ENCODE data around the gene TRIM5. TPM values are rescaled to one million over a fixed set of nuclear protein-coding genes. Genes with fewer than 3 reads are reported as not detected.

Gene TRIM5
- total RNA-seq = 54.5 and 61.4 TPM in 2 replicates
- polyA plus RNA-seq = 46.0 and 57.3 TPM in 2 replicates
- 44.7 and 46.6 TPM in 2 replicates for polyA plus RNA-seq (2011; cell fraction: cytosol; rRNA removed)
- polyA plus RNA-seq (2011; cell fraction: nucleus; rRNA removed) = 50.6 and 64.9 TPM in 2 replicates
- polyA plus RNA-seq (2012) = 60.3 and 65.7 TPM in 2 replicates
- polyA minus RNA-seq = 83.1 and 91.5 TPM in 2 replicates
- 6.7 TPM for polyA minus RNA-seq (2011; cell fraction: cytosol; rRNA and poly(A)+ RNA removed)
- polyA minus RNA-seq (2011; cell fraction: nucleus; rRNA and poly(A)+ RNA removed) = 37.7 and 61.0 TPM in 2 replicates
- Bru-seq, nascent RNA = percentile 38 among the genes with signal in this experiment
- BruChase-seq, experiment 1, labeled RNA remaining after a 6-hour chase = percentile 50 among the genes with signal in this experiment
- BruChase-seq, experiment 2, labeled RNA remaining after a 2-hour chase = percentile 44 among the genes with signal in this experiment
- long read RNA-seq, transcript TRIM5-202 (8 exons, 2,991 nt) = major isoform, 74 of 147 reads
- long read RNA-seq, partial matches to known transcripts = 5 of 147 reads
- long read RNA-seq, other reads (novel, unspliced or antisense) = 66 of 147 reads

- BruUV-seq (replicated peaks) = no TSS peak
- peak; percentile 99 for FAIRE-seq
- CTCF ChIA-PET = interaction anchor here (0.6 to 1.9 kb wide), 18 partner anchors 8 to 678 kb away, joined by 3 to 15 read pairs (median 4); partner anchors contain the start of gene OR52N2
These were observed at the start of gene TRIM5 for GRCh38 chr11:5684646-5685362. Gene TRIM5 (minus strand): TSS chr11:5685074. CDS start chr11:5680177, 4,897 bp downstream.

More at GRCh38 chr11:5684646-5685362, at the start of gene TRIM5:
- Histone ChIP-seq H3K27me3 (ENCODE audit: control insufficient read depth in 2 of 2, insufficient read depth in 2 of 2, low read length in 2 of 2) (no peaks in the 10 kb centered on the region), H3K4me1 (ENCODE audit: control insufficient read depth, extremely low read depth, insufficient read depth, low read length) (peaks cover 17% of the 10 kb centered on the region), H3K4me3 (replicated peaks in 1 of 3; ENCODE audit: insufficient read depth in 1 of 3, low read depth in 1 of 3, low read length in 3 of 3) (peak within 1 kb of the TSS; percentile 38 to 94 (median 62)), H3K27ac (ENCODE audit: insufficient read depth, low read depth, low read length) (peak within 1 kb of the TSS; percentile 98), H3K79me2 (ENCODE audit: control insufficient read depth, insufficient read depth, low read length) (peaks cover 36% of the 10 kb centered on the region), H3K9ac (replicated peaks; ENCODE audit: extremely low read depth, insufficient read depth, low read length) (peak within 1 kb of the TSS; percentile 100), H3K36me3 (ENCODE audit: control insufficient read depth in 2 of 2, extremely low read depth in 1 of 2, insufficient read depth in 2 of 2, low read length in 2 of 2) (peaks cover 0 to 2% of the 10 kb centered on the region in 2 experiments), H3K9me3 (replicated peaks; ENCODE audit: control insufficient read depth, insufficient read depth, low read length) (no peaks in the 10 kb centered on the region), H3K4me2 (ENCODE audit: insufficient read depth, low read length) (peak within 1 kb of the TSS; percentile 88), H4K20me1 (replicated peaks; ENCODE audit: control insufficient read depth, extremely low read depth, insufficient read depth, low read length) (peaks cover 3% of the 10 kb centered on the region), H2AFZ (ENCODE audit: low read depth, low read length) (peak within 1 kb of the TSS; percentile 60), H3K9me1 (replicated peaks; ENCODE audit: control insufficient read depth, extremely low read depth, insufficient read depth, low read length) (no peaks in the 10 kb centered on the region)
- dilution Hi-C loops (cut with MboI; ENCODE audit: extremely low pct_ligation_motif_present, low sequenced_read_pairs) = no loop called here
- TF ChIP-seq FOS (IDR thresholded peaks at IDR 0.05; ENCODE audit: borderline replicate concordance, insufficient read depth, low read length) = peak; percentile 79
- peak; percentile 57 to 67 for TF ChIP-seq CTCF (IDR thresholded peaks at IDR 0.05; ENCODE audit: extremely low read depth in 1 of 2, insufficient read depth in 1 of 2, low read depth in 1 of 2, low read length in 2 of 2)
- TF ChIP-seq JUN (IDR thresholded peaks at IDR 0.05; ENCODE audit: borderline replicate concordance, insufficient read depth, insufficient read length, low read depth) = peak; percentile 56
- no peak for TF ChIP-seq MYC (IDR thresholded peaks at IDR 0.05; ENCODE audit: low read depth, low read length)
- TF ChIP-seq GATA2 (IDR thresholded peaks at IDR 0.05; ENCODE audit: insufficient read depth, insufficient read length, low read depth, low read length) = peak; percentile 45
- no peak for TF ChIP-seq MAX (IDR thresholded peaks at IDR 0.05; ENCODE audit: insufficient read depth, insufficient read length)
- peak; percentile 97 for TF ChIP-seq POLR2A (IDR thresholded peaks at IDR 0.05; ENCODE audit: low read depth, low read length)
- TF ChIP-seq POLR2AphosphoS5 (IDR thresholded peaks at IDR 0.05; ENCODE audit: insufficient read depth, low read depth, low read length) = peak; percentile 78
- no peak for TF ChIP-seq EZH2 (IDR thresholded peaks at IDR 0.05; ENCODE audit: borderline replicate concordance, low read depth, low read length, severe bottlenecking)
- POLR2A ChIA-PET = interaction anchor here (0.5 to 2.3 kb wide), 4 partner anchors 14 to 65 kb away, joined by 3 to 6 read pairs (median 4); no protein-coding TSS in a partner anchor
- peak; percentile 99 for DNase-seq (ENCODE audit: low read depth, low spot score)
- intact Hi-C loops (cut with micrococcal nuclease) = loop anchor here (1.0 to 5.0 kb wide), 5 partner anchors 27 to 637 kb away; partner anchors contain the start of genes CAVIN3 and OR52N2
